ENCODE data around the gene PKNOX2.

The PKNOX2 gene

DNA sequence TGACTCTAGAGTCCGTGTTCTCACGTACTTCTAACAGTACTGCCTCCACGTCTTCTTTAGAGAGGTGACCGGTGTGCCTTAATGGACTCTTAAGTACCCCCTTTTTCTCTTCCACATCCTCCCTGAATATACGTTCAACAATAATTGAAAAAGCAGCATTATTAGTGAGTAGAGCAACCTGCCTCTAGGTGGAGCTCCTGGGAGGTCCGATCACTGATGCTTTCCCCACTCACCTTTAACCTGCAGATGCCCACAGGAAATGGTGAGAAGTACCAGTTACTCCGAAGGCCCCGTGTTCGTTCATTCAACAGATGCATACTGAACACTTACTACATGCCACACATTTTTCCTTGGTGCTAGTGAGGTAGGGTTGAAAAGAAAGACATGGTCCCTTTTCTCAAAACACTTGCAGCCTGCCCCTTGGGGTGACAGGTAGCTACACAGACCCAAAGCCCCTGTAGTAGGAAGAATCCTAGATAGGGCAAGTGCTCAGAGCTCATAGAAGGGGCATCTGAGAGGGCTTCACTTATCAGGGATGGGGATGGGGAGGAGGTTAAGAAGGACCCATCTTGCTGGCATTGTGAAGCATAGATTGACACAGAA lies 258.8 kb downstream of the PKNOX2 start:
- DNase-seq, result no peak

DNA sequence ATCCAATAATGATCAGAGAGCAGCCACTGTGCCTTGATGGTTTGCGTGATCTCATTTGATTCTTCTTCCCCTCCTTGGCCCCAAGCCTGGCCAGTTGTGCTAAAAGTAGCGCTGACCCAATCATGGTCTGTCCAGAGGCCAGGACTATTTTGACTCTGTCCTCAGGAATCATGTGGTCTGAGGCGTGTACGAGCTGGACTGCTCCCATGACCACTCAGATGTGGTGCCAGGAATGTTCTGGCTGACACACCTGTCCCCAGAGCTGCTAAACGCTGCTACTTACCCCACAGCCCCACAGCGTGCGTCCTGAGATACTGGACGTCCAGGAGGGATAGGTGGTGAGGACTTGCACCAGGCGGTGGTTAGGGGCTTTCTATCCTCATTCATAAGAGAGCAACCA lies 261.1 kb downstream of the PKNOX2 start:
- DNase-seq, result no peak

DNA sequence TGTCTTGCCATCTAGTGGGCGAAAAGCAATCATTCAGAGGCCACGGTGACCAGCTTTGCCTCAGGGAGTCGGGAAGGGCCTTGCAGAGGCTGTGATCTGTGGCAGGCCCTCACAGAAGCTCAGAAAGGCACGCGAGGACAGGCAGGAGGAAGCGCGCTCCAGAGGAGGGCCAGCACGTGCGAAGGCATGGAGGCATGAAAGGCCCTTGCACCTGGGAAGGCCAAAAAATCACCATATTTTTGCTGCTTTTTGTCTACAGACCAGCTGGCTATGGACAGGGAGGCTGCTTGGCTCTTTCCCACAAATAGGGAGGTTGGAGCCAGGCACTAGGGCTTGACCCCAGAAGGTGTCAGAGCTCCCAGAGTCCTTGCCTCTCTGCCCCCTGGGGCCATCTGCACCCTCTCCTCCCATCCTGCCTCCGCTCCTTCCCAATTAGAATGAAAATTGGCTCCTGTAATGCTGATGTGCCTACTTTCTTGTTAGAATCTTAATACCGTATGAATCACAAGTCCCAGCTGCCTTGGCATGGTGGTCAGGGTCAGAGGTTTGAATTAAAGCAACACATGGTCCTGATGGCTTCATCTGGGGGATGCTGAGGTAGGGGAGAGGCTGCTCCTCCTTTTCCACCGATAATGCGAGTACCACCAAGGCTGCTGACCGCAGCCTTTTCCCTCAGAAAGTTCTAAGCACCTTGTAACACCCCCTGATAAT lies 262.4 kb downstream of the PKNOX2 start:
- DNase-seq, result no peak

DNA sequence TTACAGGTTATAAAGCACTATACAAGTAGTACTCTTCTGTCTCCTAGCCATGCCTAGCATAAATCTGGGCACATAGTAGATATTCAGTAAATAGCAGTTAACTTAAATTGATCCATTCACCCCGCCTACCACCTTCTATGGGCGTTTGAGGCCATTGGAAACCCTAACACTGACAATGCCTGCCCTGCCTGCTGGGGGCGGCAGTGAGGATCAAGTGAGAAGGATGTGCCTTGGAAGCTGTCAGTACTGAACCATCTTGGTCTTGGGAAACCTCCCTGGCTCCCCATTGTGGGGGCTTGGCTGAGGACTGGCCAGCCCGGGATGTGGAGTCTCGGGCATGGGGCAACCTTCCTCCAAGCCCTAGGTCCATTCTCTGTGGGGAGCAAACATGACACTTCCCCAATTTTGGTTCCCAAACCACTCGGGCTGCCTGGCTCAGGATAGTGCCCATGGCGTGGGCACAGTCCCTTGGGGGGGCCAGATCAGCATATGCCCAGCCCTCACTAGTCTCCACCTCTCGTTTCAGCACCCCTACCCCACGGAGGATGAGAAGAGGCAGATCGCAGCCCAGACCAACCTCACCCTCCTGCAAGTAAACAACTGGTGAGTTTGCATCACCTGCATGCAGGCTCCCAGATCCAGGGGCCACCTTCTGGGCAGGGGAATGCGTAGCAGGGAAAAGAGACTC lies 264.1 kb downstream of the PKNOX2 start:
- no peak for DNase-seq

DNA sequence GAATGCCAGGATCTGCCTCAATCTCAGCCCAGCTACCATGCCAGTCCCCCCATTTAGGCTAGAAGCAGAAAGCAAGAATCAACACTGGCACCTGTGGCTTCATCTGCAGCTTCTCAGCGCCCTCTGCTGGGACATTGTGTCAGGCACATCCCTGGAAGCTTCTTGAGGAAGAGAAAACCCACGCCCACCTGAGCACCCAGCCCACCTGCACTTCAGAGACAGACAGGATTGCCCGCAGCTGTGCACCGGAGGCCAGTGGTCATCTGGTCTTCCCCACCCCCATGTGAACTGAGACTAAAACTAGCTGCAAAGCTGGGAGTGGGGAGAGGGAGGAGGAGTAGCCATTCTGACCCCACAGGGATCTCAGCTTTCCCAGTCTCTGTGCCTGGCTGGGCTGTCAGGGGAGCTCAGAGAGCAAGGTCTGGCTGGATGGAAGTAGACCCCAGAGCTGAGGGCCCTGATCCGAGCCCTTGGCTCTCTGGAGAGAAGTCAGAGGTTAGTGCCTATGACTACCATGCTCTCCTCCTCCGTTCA lies 264.7 kb downstream of the PKNOX2 start:
- peak; percentile 36 for DNase-seq

DNA sequence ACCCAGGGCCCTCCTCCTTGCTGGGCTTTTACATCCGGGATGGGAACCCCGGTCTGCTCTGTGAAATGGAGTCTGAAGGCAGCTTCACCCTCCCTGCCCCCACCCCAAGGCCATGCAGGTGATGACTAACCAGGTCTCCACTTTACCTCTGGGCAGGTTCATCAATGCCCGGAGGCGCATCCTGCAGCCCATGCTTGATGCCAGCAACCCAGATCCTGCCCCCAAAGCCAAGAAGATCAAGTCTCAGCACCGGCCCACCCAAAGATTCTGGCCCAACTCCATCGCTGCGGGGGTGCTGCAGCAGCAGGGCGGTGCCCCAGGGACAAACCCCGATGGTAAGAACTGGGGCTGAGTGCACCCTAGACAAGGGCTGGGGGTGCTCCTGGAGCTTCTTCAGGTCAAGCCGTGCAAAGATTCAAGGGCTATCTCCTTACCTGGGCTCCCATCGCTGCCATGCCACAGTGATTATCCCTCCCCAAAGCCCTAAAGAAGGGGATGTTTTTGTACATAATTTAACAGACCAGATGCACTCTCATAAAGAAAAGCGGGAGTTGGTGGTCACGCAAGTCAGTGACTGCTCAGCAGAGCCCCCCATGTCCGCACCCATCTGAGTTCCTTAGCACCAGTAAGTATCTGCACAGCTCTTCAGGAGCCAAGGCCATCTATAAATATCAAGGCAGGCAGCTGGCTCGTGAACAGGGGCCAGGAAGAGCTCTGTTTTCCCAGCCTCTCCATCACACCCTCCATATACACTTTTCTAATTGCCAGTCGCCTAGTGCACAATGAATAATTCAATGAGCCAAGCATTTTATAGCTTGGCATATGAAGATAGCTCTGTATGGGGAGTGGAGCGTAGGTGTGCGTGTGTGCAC lies 265.5 kb downstream of the PKNOX2 start:
- no peak for DNase-seq

DNA sequence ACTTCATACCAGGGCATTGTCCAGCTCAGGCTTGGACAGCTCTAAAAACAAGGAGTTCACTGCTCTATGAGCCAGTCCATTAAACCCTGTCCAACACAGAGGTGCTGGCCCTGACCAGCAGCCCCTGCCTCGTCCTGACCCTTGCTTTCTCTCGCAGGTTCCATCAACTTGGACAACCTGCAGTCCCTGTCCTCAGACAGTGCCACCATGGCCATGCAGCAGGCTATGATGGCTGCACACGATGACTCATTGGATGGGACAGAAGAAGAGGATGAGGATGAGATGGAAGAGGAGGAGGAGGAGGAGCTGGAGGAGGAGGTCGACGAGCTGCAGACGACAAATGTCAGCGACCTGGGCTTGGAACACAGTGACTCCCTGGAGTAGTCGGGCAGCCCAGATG lies 266.5 kb downstream of the PKNOX2 start:
- DNase-seq, result no peak

DNA sequence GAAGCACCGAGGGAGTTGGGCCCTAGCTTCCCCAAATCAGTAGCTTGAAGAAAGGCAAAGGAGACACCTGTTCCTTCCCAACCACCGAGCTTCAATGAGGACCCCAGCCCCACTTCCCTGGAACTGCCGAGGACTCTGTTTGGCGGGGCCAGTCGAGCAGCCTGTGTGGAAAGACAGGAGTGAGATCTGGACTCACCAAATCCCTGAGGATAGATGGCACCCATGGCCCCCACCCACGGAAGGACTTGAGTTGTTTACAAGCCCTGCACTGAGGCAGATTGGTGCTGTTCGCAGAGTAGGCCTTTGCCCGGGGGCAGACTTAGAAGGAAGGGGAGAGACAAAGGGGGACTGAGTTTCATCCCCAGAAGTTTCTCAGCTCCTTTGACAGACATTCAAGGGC lies 266.9 kb downstream of the PKNOX2 start:
- no peak for DNase-seq

DNA sequence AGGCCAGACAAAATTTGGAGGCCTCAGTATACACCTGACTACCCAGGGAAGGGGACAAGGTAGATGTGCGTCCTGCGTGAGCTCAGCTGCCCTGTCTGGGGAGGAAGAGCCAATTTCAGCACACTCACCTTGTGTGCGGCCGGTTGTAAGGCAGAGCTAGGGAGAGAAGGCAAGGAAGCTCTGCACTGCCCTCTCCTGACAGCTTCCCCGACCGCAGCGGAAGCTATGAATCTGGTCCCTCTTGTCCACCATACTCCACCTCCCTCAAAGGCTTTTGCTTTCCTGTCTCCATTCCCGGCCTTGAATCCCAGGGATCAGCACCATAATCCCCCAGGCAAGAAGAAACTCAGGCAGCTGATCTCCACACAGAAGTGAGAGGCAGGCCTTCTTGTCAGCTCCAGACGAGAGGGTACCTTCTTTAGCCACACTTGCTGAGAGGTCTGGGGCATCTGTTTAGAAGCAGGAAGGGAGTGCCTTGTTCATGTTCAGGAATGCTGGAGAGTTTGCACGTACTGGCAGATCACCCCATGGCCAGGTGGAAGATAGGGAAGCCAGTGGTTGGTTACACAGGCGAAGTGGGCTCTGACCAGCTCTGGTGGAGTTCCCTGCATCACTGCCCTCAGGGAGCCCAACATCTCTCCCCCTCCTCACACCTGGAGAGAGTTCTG lies 269.0 kb downstream of the PKNOX2 start:
- DNase-seq, result no peak

DNA sequence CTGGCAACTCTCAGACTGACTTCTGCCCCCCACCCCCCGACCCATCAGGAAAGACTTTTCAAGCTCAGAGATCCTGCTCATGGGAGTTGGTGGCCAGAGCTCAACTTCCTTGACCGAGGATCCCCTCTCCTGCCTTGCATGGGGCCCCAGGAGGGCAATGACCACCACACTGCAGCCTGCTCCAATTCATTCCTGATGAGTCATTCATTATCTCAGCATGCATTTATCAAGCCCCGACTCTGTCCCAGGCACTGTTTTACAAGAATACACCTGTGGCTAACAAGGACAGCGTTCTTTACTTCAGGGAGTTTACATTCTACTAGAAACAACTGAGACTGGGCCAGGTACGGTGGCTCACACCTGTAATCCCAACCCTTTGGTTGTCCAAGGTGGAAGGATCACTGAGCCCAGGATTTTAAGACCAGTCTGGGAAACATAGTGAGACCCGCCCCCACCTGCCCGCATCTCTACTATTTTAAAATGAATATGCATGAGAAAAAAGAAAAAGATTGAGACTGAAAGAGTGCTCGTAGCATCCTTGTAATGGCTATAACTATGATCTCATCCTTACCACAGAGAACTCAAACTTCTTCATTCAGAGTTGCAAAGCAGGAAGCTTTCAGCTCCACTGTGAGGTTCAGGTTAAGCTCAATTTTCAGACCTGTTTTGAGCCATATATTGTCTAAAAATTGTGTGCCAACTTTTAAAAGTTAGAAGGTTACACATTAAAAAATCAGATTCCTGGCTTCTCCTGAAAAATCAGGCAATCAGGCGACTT lies 271.1 kb downstream of the PKNOX2 start:
- no peak for DNase-seq

DNA sequence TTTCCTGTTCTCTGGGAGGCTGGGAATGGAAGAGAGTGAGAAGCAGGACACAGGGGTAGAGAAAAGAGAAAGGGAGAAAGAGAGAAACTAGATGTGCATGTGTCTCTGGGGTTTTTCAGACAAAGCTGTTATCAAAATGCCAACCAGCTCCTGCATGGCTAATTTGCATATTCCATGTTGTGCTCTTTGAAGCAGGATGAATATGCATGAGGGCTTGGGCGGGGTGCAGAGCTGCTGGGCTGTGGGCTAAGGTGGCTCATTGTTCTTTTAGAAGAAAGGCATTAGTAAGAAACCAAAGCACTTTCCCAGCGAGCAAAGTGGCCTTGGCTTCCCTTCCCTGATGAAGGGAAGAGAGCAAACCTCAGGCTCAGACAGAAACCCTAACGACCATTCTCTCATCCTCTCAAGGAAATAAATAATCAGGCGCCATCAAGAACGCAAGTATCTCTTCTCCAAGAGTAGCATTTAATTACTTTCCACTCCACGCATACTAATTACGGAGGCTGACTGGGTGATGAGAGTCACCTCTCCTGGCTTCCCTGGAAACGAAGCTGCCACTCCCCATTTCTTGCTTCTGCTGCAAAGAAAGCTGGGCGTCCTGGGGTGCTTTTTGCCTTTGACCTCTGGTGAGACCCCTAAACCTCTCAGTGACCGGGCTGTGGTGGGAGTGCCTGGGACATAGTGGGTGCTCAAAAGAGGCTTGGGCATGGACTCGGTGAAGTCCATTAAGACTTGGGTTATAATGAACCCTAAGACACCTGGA lies 277.3 kb downstream of the PKNOX2 start:
- DNase-seq, result no peak

DNA sequence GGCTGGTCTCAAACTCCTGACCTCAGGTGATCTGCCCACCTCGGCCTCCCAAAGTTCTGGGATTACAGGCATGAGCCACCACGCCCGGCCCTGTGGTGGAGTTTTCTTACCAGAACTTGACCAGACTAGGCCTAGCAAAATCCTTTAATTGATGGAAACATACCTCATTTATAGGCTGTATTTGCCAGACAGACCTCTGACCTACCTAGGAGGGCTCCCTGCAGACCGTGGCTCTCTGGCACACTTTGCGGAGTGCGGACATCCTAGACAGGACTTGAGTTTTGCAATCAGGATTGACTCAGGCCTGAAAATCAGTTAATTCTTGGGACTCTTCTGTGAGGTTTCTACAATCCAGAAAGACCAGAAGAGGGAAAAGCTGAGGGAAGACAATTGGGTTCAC lies 278.4 kb downstream of the PKNOX2 start:
- no peak for DNase-seq

DNA sequence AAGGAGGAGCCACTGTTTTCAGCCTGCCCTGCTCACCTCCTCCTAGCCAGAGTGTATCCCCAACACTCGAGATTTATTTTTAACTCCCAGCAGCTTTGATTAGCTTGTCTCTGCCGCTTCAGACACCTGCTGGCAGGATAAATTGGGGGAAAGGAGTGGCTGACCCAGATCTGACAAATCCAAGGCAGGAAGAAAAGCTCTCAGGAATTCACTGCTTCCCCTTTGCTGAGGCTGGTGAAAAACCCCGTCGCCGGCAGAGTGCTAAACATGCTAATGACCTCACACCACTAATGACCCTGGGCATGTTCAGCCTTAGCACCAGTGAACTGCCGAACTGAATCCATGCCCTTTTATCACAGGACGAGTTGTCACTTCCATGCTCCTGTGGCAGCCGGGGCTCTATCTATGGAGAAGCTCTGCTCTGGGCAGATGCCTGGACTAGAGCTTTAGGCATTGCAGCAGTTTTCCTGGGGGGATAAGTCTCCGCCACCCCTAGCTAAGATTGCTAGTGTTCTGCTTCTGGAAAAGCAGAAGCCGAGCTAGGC lies 279.3 kb downstream of the PKNOX2 start:
- DNase-seq, result no peak

DNA sequence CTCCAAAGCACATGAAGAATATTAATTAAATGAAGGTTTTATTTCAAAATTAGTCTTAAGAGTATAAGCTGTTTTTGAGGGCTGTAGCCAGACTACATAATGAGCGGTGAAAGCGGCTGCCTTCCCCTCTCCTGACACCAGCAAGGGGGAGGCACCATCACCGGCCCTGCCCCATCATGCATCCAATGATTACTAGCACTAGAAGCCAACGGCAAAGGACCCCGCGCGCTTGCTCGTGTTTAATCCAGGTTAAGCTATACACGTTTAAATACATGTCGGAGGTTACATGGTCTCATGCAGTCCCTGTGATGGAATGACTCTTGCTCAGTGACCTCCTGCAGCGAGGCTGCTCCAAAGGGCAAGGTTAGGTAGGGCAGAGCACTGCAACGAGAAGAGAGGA lies 281.2 kb downstream of the PKNOX2 start:
- DNase-seq, result no peak

DNA sequence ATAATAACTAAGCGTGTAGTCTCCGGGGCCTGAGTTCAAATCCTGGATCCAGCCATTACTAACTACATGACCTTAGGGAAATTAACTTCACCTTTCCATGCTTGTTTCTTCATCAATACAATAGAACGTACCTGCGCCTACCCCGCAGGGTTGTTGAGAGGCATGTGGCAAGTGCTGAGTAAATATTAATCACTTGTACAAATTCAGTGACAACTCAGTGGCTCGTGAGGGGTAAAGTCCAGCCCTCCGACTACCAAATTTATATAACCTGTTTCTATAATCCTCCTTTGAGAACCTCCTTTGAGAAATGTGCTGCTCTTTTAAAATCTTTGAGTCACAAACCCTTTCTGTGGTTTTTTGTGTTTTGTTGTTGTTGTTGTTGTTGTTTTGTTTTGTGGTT lies 281.7 kb downstream of the PKNOX2 start:
- no peak for DNase-seq

DNA sequence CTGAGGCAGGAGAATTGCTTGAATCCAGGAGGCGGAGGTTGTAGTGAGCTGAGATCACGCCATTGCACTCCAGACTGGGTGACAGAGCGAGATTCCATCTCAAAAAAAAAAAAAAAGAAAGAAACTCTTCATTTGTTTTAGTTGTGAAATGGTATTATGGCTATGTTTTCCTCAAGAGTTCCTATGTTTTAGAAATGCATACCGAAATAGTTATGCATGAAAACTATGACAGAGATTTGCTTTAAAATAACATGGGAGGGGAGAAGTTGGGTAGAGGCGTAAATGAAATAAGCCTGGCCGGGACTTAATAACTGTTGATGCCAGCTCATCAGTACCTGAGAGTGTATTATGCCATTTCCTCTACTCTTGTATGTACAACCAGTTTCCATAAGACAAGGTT lies 283.2 kb downstream of the PKNOX2 start:
- no peak for DNase-seq

DNA sequence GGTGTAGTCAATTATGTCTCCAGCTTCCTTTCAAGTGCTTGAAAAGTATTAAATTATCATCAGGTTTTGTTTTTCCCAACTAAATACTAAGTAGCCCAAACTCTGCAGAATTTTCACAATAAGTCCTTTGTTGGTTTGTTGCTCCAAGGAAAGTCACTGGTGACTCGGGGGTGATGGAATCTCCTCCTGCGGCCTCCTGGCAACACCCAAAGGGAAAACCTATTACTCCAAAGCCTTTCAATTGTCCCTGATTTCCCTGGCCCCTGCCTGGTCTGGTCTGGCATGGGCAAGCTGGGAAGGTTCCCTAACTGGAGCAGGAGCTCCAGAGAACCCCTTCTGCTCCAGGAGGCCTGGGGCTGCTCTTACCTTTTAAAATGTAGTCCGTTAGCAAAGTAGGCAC lies 283.6 kb downstream of the PKNOX2 start:
- no peak for DNase-seq

DNA sequence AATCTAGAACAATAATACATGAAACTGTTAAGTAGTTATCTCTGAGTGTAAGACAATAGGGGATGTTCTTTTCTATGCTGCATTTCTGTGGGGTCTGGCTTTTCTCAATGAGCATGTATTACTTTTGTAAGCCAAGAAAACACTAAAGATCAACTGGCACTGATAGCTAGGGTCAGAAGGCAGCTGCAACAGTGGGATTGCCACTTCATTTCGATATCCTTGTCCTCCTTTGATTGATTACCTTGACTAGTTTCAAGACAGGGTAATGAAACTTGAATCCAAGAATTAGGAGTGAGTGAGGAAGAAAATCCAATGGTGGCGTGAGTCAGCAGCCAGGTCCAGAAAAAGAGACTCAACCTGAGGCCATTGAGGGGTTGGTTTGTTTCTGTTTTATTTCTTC lies 285.0 kb downstream of the PKNOX2 start:
- DNase-seq, result no peak

DNA sequence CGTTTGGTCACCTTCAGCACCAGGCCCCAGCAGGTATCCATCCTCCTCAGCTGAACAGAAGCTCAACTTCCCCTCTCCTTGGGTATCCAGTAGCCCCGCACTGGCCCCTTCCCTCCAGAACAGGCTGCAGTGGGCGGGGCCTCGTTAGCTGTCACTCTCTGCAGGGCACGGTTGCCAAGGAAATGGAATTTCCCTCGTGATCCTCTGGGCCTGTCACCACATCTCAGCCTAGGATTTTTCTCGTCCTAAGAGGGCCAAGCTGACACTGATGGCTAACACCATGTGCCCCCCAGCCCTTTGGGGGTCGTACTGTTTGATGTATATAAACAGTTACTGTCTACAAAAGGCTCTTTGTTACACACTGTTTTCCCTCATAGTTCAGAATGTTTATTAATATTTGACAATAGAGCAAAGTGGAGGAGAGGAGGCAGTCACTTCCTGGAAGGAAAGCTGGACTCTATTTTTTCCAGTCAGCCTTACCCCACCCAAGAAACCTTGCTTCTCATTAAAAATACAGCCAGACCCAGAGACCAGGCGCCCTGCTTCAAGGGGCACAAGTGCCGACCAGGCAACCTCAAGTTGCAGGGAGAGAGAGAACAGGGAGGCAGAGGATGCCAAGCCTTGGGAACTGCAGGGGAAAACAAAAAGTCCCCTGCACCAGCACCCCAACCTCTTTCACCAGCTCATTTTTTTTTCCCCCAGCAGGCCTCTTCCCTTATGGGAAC lies 287.0 kb downstream of the PKNOX2 start:
- DNase-seq, result no peak

DNA sequence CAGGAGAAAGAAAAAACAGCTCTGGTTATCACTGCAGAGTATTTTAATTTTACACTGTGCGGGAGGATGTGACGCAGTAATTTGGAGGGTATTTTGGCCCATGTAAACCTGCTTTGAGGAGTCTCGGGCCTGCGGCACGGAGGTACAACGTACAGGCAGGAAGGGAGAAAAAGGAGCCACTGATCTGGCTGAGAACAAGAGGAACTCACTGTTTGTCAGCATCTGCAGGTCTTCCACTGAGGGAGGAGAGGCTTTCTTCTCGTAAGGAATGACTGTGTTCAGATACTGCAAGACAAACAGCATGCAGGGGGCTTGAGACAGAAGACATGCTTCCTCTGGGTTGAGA lies 287.5 kb downstream of the PKNOX2 start:
- no peak for DNase-seq
